Pancreas (tissue), 10 donors: Measurements from ENCODE around the gene NCBP2. TPM values are rescaled to one million over a fixed set of nuclear protein-coding genes. Genes with fewer than 3 reads are reported as not detected.

Experiments used
- ATAC-seq, 4 donors: fragments of 200-7000 bp; cut with Tn5 transposase; one replicate each; pipeline versions ENCODE4 v1.8.0 to v1.9.1; 2020; ENCODE audit warnings: mild to moderate bottlenecking in 4 of 4, moderate library complexity in 4 of 4
- DNase-seq, 6 donors: peaks; one replicate each; pipeline ENCODE4 v3.0.0-alpha.2; 2020
- FAIRE-seq: peaks from 2 replicates; lab custom pipeline; 2012; peaks lifted over from hg19 to GRCh38; lab: Jason Lieb, UNC
- H3K27ac ChIP-seq, 4 donors: fragments of 200-600 bp; sonication (generic); 1 replicate in 3 of 4; 2 replicates in 1 of 4; pipeline versions ENCODE4 v1.5.0 to v1.8.0; 2020
- H3K27me3 ChIP-seq, 4 donors: fragments of 200-600 bp; one replicate each; pipeline ENCODE4 v1.8.0; 2021
- H3K36me3 ChIP-seq, 3 donors: fragments of 200-600 bp; sonication (generic) in 1 of 3; one replicate each; pipeline versions ENCODE4 v1.5.0 to v1.8.0; 2020 to 2021
- H3K4me1 ChIP-seq, 3 donors: fragments of 200-600 bp; one replicate each; pipeline ENCODE4 v1.8.0; 2021
- H3K4me3 ChIP-seq, 4 donors: fragments of 200-600 bp; sonication (generic) in 2 of 4; one replicate each; pipeline versions ENCODE4 v1.5.0 to v1.8.0; 2020 to 2021
- H3K9me3 ChIP-seq, 4 donors: fragments of 200-600 bp; one replicate each; pipeline ENCODE4 v1.8.0; 2021
- CTCF ChIP-seq, 4 donors: fragments of 200-600 bp; sonication (generic) in 3 of 4; IDR thresholded peaks; one replicate each; pipeline versions ENCODE4 v1.5.0 to v1.8.0; 2021; ENCODE audit warnings: antibody characterized with exemption in 4 of 4
- WGBS, 2 donors: extraction: QIAGEN DNeasy Blood & Tissue Kit; methylation state at CpG; one replicate each; pipeline ENCODE4 v1.1.7; 2013; 5-methylcytosine and 5-hydroxymethylcytosine counted together
- intact Hi-C, 3 donors: fragments of 100-400 bp; cut with DNase I; formaldehyde crosslinking; loops; one replicate each; pipeline versions ENCODE4 v1.11.1 to v1.14.2; 2022
- polyA plus RNA-seq, 2 donors: library from polyadenylated mRNA; stranded (reverse); fragments of 200-250 nt; gene quantifications; one replicate each; pipeline ENCODE4 v1.2.3, GENCODE V29; 2013
- total RNA-seq, 6 donors: library from RNA; stranded (reverse); fragmentation: NEBNext Ultra II Directional in 4 of 6; extraction: Animal tissue kit (Norgen Biotek cat#: 25700) in 4 of 6; gene quantifications; one replicate each; pipeline versions ENCODE4 v1.2.1 to v1.2.4, GENCODE V29; 2021 to 2023
- donor health status: healthy with polysubstance abuse.
- donor health status: DM: no; HTN: no; CAD: no; lungs with moderate emphysema.
- donor health status: DM: no; HTN: no; CAD: no.
- donor health status: control.
- donor health status: control.
- donor health status: Bipolar disorder and iron deficiency.
- donor health status: DM: yes; HTN: yes; CAD: no.
- donor health status: DM: no; HTN: no; CAD: no.
- donor health status: DM: no; HTN: no; CAD: no.
- donor health status: DM: yes; HTN: yes; CAD: no.

NCBP2 gene
- total and polyA plus RNA-seq, 8 donors, result 11.7 to 30.1 (median 19.3) TPM

- Histone ChIP-seq H3K4me3 (no peak overlapping the region), H3K4me1 (no peaks in the 10 kb centered on the region), H3K36me3 (no peaks in the 10 kb centered on the region), H3K9me3 (no peaks in the 10 kb centered on the region), H3K27ac (no peak overlapping the region), H3K27me3 (no peaks in the 10 kb centered on the region)
- TF ChIP-seq CTCF (IDR thresholded peaks at IDR 0.05), result no peak
- 86 to 95% methylated on average over 6 of the region's 6 CpGs for WGBS, 2 donors
- intact Hi-C loops, result no loop called here
- FAIRE-seq (no peak), ATAC-seq (no peak), DNase-seq (no peak)
Observed at GRCh38 chr3:196949750-196950149, 7.4 kb upstream of the NCBP2 start.

- ATAC-seq, result no peak
- H3K27ac ChIP-seq, result no peak overlapping the region
- 85 to 92% methylated on average over 6 of the region's 6 CpGs for WGBS, 2 donors
- TF ChIP-seq CTCF (IDR thresholded peaks at IDR 0.05), result no peak
- FAIRE-seq, result no peak
- H3K4me3 ChIP-seq, result no peak overlapping the region
- H3K9me3 ChIP-seq, result no peaks in the 10 kb centered on the region
- no peaks in the 10 kb centered on the region for H3K36me3 ChIP-seq
- H3K4me1 ChIP-seq, result no peaks in the 10 kb centered on the region
- intact Hi-C loops, result no loop called here
- H3K27me3 ChIP-seq, result no peaks in the 10 kb centered on the region
- no peak for DNase-seq
Observed at GRCh38 chr3:196949285-196949619, 6.9 kb upstream of the NCBP2 start.

- TF ChIP-seq CTCF (IDR thresholded peaks at IDR 0.05), result no peak
- Histone ChIP-seq H3K4me3 (no peak overlapping the region), H3K27me3 (no peaks in the 10 kb centered on the region), H3K4me1 (peaks cover 0 to 3% (median 3%) of the 10 kb centered on the region in 3 donors), H3K36me3 (no peaks in the 10 kb centered on the region), H3K27ac (no peak overlapping the region), H3K9me3 (no peaks in the 10 kb centered on the region)
- DNase-seq, result no peak
- intact Hi-C loops, result no loop called here
- no peak for ATAC-seq
- no peak for FAIRE-seq
- 58 to 59% methylated on average over 20 to 22 of the region's 22 CpGs for WGBS, 2 donors
Observed at GRCh38 chr3:196948442-196949284, 6.3 kb upstream of the NCBP2 start.

GRCh38 chr3:196947860-196948441, 5.6 kb upstream of the NCBP2 start:
- WGBS, 2 donors, result 84% methylated on average over 28 of the region's 28 CpGs
- Histone ChIP-seq H3K36me3 (no peaks in the 10 kb centered on the region), H3K27me3 (no peaks in the 10 kb centered on the region), H3K27ac (no peak overlapping the region), H3K9me3 (no peaks in the 10 kb centered on the region), H3K4me3 (no peak overlapping the region), H3K4me1 (peaks cover 0 to 8% (median 7%) of the 10 kb centered on the region in 3 donors)
- DNase-seq (peak in 1 of 6 donors; percentile 51), FAIRE-seq (no peak), ATAC-seq (no peak)
- intact Hi-C loops, result no loop called here
- TF ChIP-seq CTCF (IDR thresholded peaks at IDR 0.05), result no peak
